Endothelial cell of umbilical vein (primary cell): ENCODE data around the gene PTPRH. TPM values are rescaled to one million over a fixed set of nuclear protein-coding genes. Genes with fewer than 3 reads are reported as not detected.

ENCODE experiments used
- BruUV-seq: library from RNA; stranded (reverse); fragments of 400-500 nt; replicated peaks from 2 replicates; lab custom pipeline; 2021; lab: Mats Ljungman, UMichigan
- CTCF ChIA-PET: fragments of 300-600, 350-600 bp; sonication (Branson Sonifier 250); formaldehyde crosslinking; loops from one replicate; lab custom pipeline; 2021; ENCODE audit warnings: antibody characterized with exemption, inconsistent platforms; lab: Charles Lee
- POLR2A ChIA-PET: fragments of 300-600, 350-600 bp; sonication (Branson Sonifier 250); formaldehyde crosslinking; loops from one replicate; lab custom pipeline; 2021; ENCODE audit warnings: antibody characterized with exemption, inconsistent platforms; lab: Charles Lee
- DNase-seq: peaks from one replicate; pipeline ENCODE4 v3.0.0-alpha.2; 2011; ENCODE audit warnings: low read depth, low spot score
- FAIRE-seq: peaks from 2 replicates; lab custom pipeline; 2011; peaks lifted over from hg19 to GRCh38; lab: Jason Lieb, UNC
- H2AFZ ChIP-seq: 2 replicates; pipeline ENCODE4 v1.6.0; 2012; ENCODE audit warnings: low read depth, low read length, control low read depth, inconsistent platforms
- H3K27ac ChIP-seq: 2 replicates; pipeline ENCODE4 v1.5.1; 2011; ENCODE audit warnings: low read depth, mild to moderate bottlenecking, control low read depth, low read length, moderate library complexity; ENCODE audit not compliant: insufficient read depth
- H3K27me3 ChIP-seq, 2 experiments: 2 replicates each; pipeline versions ENCODE4 v1.6.0 to v1.6.1; 2011; ENCODE audit warnings: low read length in 2 of 2, mixed read lengths in 1 of 2; ENCODE audit not compliant: control insufficient read depth in 2 of 2, insufficient read depth in 2 of 2
- H3K36me3 ChIP-seq, 2 experiments: 2 replicates in 1 of 2; 3 replicates in 1 of 2; pipeline ENCODE4 v1.5.1; 2011; ENCODE audit warnings: low read length in 2 of 2, mild to moderate bottlenecking in 1 of 2, moderate library complexity in 1 of 2; ENCODE audit not compliant: control insufficient read depth in 2 of 2, insufficient read depth in 2 of 2; ENCODE audit errors: extremely low read depth in 1 of 2
- H3K4me1 ChIP-seq: 3 replicates; pipeline ENCODE4 v1.5.1; 2011; ENCODE audit warnings: mild to moderate bottlenecking, low read length; ENCODE audit not compliant: control insufficient read depth, insufficient read depth; ENCODE audit errors: extremely low read depth
- H3K4me2 ChIP-seq: 2 replicates; pipeline ENCODE4 v1.6.1; 2011; ENCODE audit warnings: low read length, control low read depth, mixed read lengths; ENCODE audit not compliant: insufficient read depth
- H3K4me3 ChIP-seq, 3 experiments: fragments of 200-600 bp in 1 of 3; sonication (generic), shearing (Covaris generic) in 1 of 3; replicated peaks in 1 of 3; 2 replicates each; pipeline ENCODE4 v1.5.1; 2011 to 2016; ENCODE audit warnings: control low read depth in 3 of 3, low read length in 3 of 3, mild to moderate bottlenecking in 2 of 3, inconsistent platforms in 1 of 3, low read depth in 1 of 3, moderate library complexity in 1 of 3; ENCODE audit not compliant: insufficient read depth in 1 of 3
- H3K79me2 ChIP-seq: 2 replicates; pipeline ENCODE4 v1.6.0; 2012; ENCODE audit warnings: low read length, inconsistent platforms; ENCODE audit not compliant: control insufficient read depth, insufficient read depth
- H3K9ac ChIP-seq: replicated peaks from 2 replicates; pipeline ENCODE3; 2011; ENCODE audit warnings: low read length, control low read depth; ENCODE audit not compliant: insufficient read depth; ENCODE audit errors: extremely low read depth
- H3K9me1 ChIP-seq: replicated peaks from 3 replicates; pipeline ENCODE4 v1.6.0; 2011; ENCODE audit warnings: mild to moderate bottlenecking, low read length; ENCODE audit not compliant: control insufficient read depth, insufficient read depth; ENCODE audit errors: extremely low read depth
- H3K9me3 ChIP-seq: replicated peaks from 2 replicates; pipeline ENCODE4 v1.5.1; 2012; ENCODE audit warnings: low read length, inconsistent platforms; ENCODE audit not compliant: control insufficient read depth, insufficient read depth
- H4K20me1 ChIP-seq: replicated peaks from 2 replicates; pipeline ENCODE3; 2011; ENCODE audit warnings: mild to moderate bottlenecking, low read length; ENCODE audit not compliant: control insufficient read depth, insufficient read depth; ENCODE audit errors: extremely low read depth
- CTCF ChIP-seq, 2 donors: IDR thresholded peaks; 1 replicate in 1 of 2; 2 replicates in 1 of 2; pipeline ENCODE4 v1.5.1; 2011; ENCODE audit warnings: low read length in 2 of 2, mild to moderate bottlenecking in 2 of 2, moderate library complexity in 2 of 2, control low read depth in 1 of 2, inconsistent platforms in 1 of 2, low read depth in 1 of 2; ENCODE audit not compliant: insufficient read depth in 1 of 2; ENCODE audit errors: extremely low read depth in 1 of 2
- GATA2 ChIP-seq: IDR thresholded peaks from 2 replicates; pipeline ENCODE4 v1.7.0; 2011; ENCODE audit warnings: low read depth, mild to moderate bottlenecking, moderate library complexity, mixed read lengths, low read length; ENCODE audit not compliant: insufficient read length, insufficient read depth
- JUN ChIP-seq: IDR thresholded peaks from 2 replicates; pipeline ENCODE4 v1.6.1; 2011; ENCODE audit warnings: borderline replicate concordance, low read depth; ENCODE audit not compliant: insufficient read length, insufficient read depth
- MAX ChIP-seq: IDR thresholded peaks from 2 replicates; pipeline ENCODE4 v1.6.1; 2011; ENCODE audit not compliant: insufficient read depth, insufficient read length
- MYC ChIP-seq: IDR thresholded peaks from one replicate; pipeline ENCODE4 v1.6.1; 2011; ENCODE audit warnings: mild to moderate bottlenecking, low read depth, low read length
- POLR2A ChIP-seq: IDR thresholded peaks from 2 replicates; pipeline ENCODE4 v1.6.1; 2012; ENCODE audit warnings: low read depth, mild to moderate bottlenecking, control low read depth, low read length
- dilution Hi-C: fragments of 300-500 bp; cut with MboI; formaldehyde crosslinking; loops from one replicate; pipeline ENCODE4 v1.15.0; 2019; ENCODE audit warnings: low sequenced_read_pairs; ENCODE audit not compliant: extremely low pct_ligation_motif_present
- intact Hi-C: fragments of 100-400 bp; cut with micrococcal nuclease; formaldehyde crosslinking; loops from one replicate; pipeline ENCODE4 v1.10.0; 2022
- polyA plus RNA-seq, 4 experiments: library from polyadenylated mRNA; depleted of rRNA in 3 of 4; stranded (reverse) in 3 of 4; unstranded in 1 of 4; fragments of >200 nt; gene quantifications; 2 replicates each; pipeline versions ENCODE4 v1.2.1 to v1.2.3, GENCODE V29; 2011 to 2012; ENCODE audit warnings: missing spikeins in 1 of 4
- total RNA-seq: library from RNA; stranded (reverse); gene quantifications from 2 replicates; pipeline ENCODE4 v1.2.3, GENCODE V29; 2021

The PTPRH gene
- total and polyA plus RNA-seq, 2 donors (not counting 3 experiments of a cell fraction or from before 2014, with no cell fraction given) = 0.14 to 1.00 TPM

- peaks cover 12 to 16% of the 10 kb centered on the region in 2 experiments for H3K27me3 ChIP-seq
- no peak within 1 kb of the TSS for H3K27ac ChIP-seq
- H3K79me2 ChIP-seq = no peaks in the 10 kb centered on the region
- dilution Hi-C loops (no loop called here), intact Hi-C loops (no loop called here)
- H3K9ac ChIP-seq = no peak within 1 kb of the TSS
- H4K20me1 ChIP-seq = no peaks in the 10 kb centered on the region
- H3K9me3 ChIP-seq = no peaks in the 10 kb centered on the region
- CTCF ChIA-PET = interaction anchor here (1.3 to 4.6 kb wide), 2 partner anchors 9 to 15 kb away, joined by 3 to 64 read pairs; partner anchors contain the start of gene DNAAF3
- H3K4me1 ChIP-seq = no peaks in the 10 kb centered on the region
- no peak for FAIRE-seq
- H3K36me3 ChIP-seq = no peaks in the 10 kb centered on the region
- H2AFZ ChIP-seq = no peak within 1 kb of the TSS
- no peaks in the 10 kb centered on the region for H3K9me1 ChIP-seq
- no peak within 1 kb of the TSS for H3K4me3 ChIP-seq
- TF ChIP-seq POLR2A (no peak), MYC (no peak), CTCF (IDR thresholded peaks at IDR 0.05; ENCODE audit: extremely low read depth in 1 of 2, insufficient read depth in 1 of 2, low read depth in 1 of 2, low read length in 2 of 2) (no peak), MAX (no peak), JUN (no peak), GATA2 (no peak)
- no peak for DNase-seq
- POLR2A ChIA-PET = no interaction called here
- BruUV-seq = no TSS peak
- H3K4me2 ChIP-seq = no peak within 1 kb of the TSS
Observed at GRCh38 chr19:55157064-55157908, 52.0 kb downstream of the PTPRH start, which contains the start of gene TNNI3. TNNI3 (minus strand) TSS chr19:55157732; CDS start chr19:55157589, 143 bp downstream.
